ENCODE measurements around the gene COPS2.

The COPS2 gene

GRCh38 chr15:49096090-49096750, 59.2 kb downstream of the COPS2 start:
- no peak overlapping the region for H3K4me3 ChIP-seq (ENCODE audit: low read depth, low read length)
- TF ChIP-seq CTCF (IDR thresholded peaks at IDR 0.05; ENCODE audit: low read depth, low read length) (no peak), MAX (IDR thresholded peaks at IDR 0.05; ENCODE audit: low read depth, low read length) (no peak), MYC (IDR thresholded peaks at IDR 0.05; ENCODE audit: low read depth, low read length) (no peak), POLR2A (IDR thresholded peaks at IDR 0.05; ENCODE audit: extremely low read depth, insufficient read length) (no peak)
- DNase-seq (ENCODE audit: low read depth): peak; percentile 15

GRCh38 chr15:49094923-49095322, 60.5 kb downstream of the COPS2 start:
- H3K4me3 ChIP-seq (ENCODE audit: low read depth, low read length): no peak overlapping the region
- DNase-seq (ENCODE audit: low read depth): no peak
- no peak for TF ChIP-seq MAX (IDR thresholded peaks at IDR 0.05; ENCODE audit: low read depth, low read length)
- TF ChIP-seq MYC (IDR thresholded peaks at IDR 0.05; ENCODE audit: low read depth, low read length): no peak
- TF ChIP-seq CTCF (IDR thresholded peaks at IDR 0.05; ENCODE audit: low read depth, low read length): no peak
- TF ChIP-seq POLR2A (IDR thresholded peaks at IDR 0.05; ENCODE audit: extremely low read depth, insufficient read length): no peak

- H3K4me3 ChIP-seq (ENCODE audit: low read depth, low read length): no peak overlapping the region
- DNase-seq (ENCODE audit: low read depth): no peak
- TF ChIP-seq MAX (IDR thresholded peaks at IDR 0.05; ENCODE audit: low read depth, low read length): no peak
- TF ChIP-seq POLR2A (IDR thresholded peaks at IDR 0.05; ENCODE audit: extremely low read depth, insufficient read length): no peak
- no peak for TF ChIP-seq CTCF (IDR thresholded peaks at IDR 0.05; ENCODE audit: low read depth, low read length)
- TF ChIP-seq MYC (IDR thresholded peaks at IDR 0.05; ENCODE audit: low read depth, low read length): no peak
Measured at GRCh38 chr15:49093252-49094105, 61.9 kb downstream of the COPS2 start.

GRCh38 chr15:49088996-49089395, 66.4 kb downstream of the COPS2 start:
- TF ChIP-seq CTCF (IDR thresholded peaks at IDR 0.05; ENCODE audit: low read depth, low read length) (no peak), MYC (IDR thresholded peaks at IDR 0.05; ENCODE audit: low read depth, low read length) (no peak), MAX (IDR thresholded peaks at IDR 0.05; ENCODE audit: low read depth, low read length) (no peak), POLR2A (IDR thresholded peaks at IDR 0.05; ENCODE audit: extremely low read depth, insufficient read length) (no peak)
- no peak for DNase-seq (ENCODE audit: low read depth)
- H3K4me3 ChIP-seq (ENCODE audit: low read depth, low read length): no peak overlapping the region

- no peak overlapping the region for H3K4me3 ChIP-seq (ENCODE audit: low read depth, low read length)
- DNase-seq (ENCODE audit: low read depth): no peak
- TF ChIP-seq MAX (IDR thresholded peaks at IDR 0.05; ENCODE audit: low read depth, low read length) (no peak), CTCF (IDR thresholded peaks at IDR 0.05; ENCODE audit: low read depth, low read length) (no peak), MYC (IDR thresholded peaks at IDR 0.05; ENCODE audit: low read depth, low read length) (no peak), POLR2A (IDR thresholded peaks at IDR 0.05; ENCODE audit: extremely low read depth, insufficient read length) (no peak)
Measured at GRCh38 chr15:49085696-49086459, 69.5 kb downstream of the COPS2 start.
